SK-N-SH (cell line): Measurements from ENCODE around the gene NRG3. TPM values are rescaled to one million over a fixed set of nuclear protein-coding genes. Genes with fewer than 3 reads are reported as not detected.
A peak's percentile ranks its signal among the peaks of the same experiment; 100 is the strongest.

Experiments used
- CTCF ChIA-PET: fragments of 300-600, 350-600 bp; formaldehyde crosslinking; extraction: SDS; loops from one replicate; lab custom pipeline; 2021; lab: Yijun Ruan, JAX
- POLR2A ChIA-PET: fragments of 350-600 bp; sonication (Branson Sonifier 250); formaldehyde crosslinking; extraction: SDS; loops from one replicate; lab custom pipeline; 2020; ENCODE audit warnings: antibody characterized with exemption, inconsistent platforms; lab: Yijun Ruan, JAX
- DNase-seq: peaks from one replicate; pipeline ENCODE4 v3.0.0; 2012
- H2AFZ ChIP-seq: fragments of 200-600 bp; sonication (generic); 2 replicates; pipeline ENCODE4 v1.8.1; 2016; ENCODE audit warnings: antibody characterized with exemption, mild to moderate bottlenecking, low read depth
- H3F3A ChIP-seq: fragments of 200-600 bp; sonication (generic); replicated peaks from 2 replicates; pipeline ENCODE3; 2016; ENCODE audit warnings: antibody characterized with exemption, mild to moderate bottlenecking; ENCODE audit not compliant: insufficient read depth
- H3K27ac ChIP-seq, 2 experiments: fragments of 200-500 bp in 1 of 2; fragments of 200-600 bp in 1 of 2; sonication (Bioruptor generic) in 1 of 2; sonication (generic), shearing (Covaris generic) in 1 of 2; 2 replicates each; pipeline versions ENCODE4 v1.5.1 to v1.6.1; 2014 to 2016; ENCODE audit warnings: low read depth in 2 of 2, inconsistent platforms in 1 of 2, low read length in 1 of 2, mild to moderate bottlenecking in 1 of 2, mixed read lengths in 1 of 2
- H3K27me3 ChIP-seq: fragments of 200-600 bp; sonication (generic), shearing (Covaris generic); 2 replicates; pipeline ENCODE4 v1.6.1; 2016; ENCODE audit warnings: mixed run types; ENCODE audit not compliant: insufficient read depth
- H3K36me3 ChIP-seq, 2 experiments: fragments of 200-500 bp in 1 of 2; fragments of 200-600 bp in 1 of 2; sonication (Bioruptor generic) in 1 of 2; sonication (generic) in 1 of 2; replicated peaks in 1 of 2; 2 replicates each; pipeline versions ENCODE3 to v1.5.1; 2014 to 2016; ENCODE audit warnings: low read length in 1 of 2, mild to moderate bottlenecking in 1 of 2; ENCODE audit not compliant: insufficient read depth in 2 of 2, control insufficient read depth in 1 of 2
- H3K4me1 ChIP-seq, 2 experiments: fragments of 200-500 bp in 1 of 2; fragments of 200-600 bp in 1 of 2; sonication (Bioruptor generic) in 1 of 2; sonication (generic), shearing (Covaris generic) in 1 of 2; 2 replicates each; pipeline versions ENCODE4 v1.5.1 to v1.6.1; 2014 to 2016; ENCODE audit warnings: low read depth in 1 of 2, low read length in 1 of 2, mixed run types in 1 of 2; ENCODE audit not compliant: insufficient read depth in 2 of 2, control insufficient read depth in 1 of 2
- H3K4me2 ChIP-seq: fragments of 200-600 bp; sonication (generic), shearing (Covaris generic); 2 replicates; pipeline ENCODE4 v1.6.1; 2017; ENCODE audit warnings: mixed run types
- H3K4me3 ChIP-seq, 2 experiments: fragments of 200-500 bp in 1 of 2; fragments of 200-600 bp in 1 of 2; sonication (Bioruptor generic) in 1 of 2; sonication (generic), shearing (Covaris generic) in 1 of 2; 2 replicates each; pipeline versions ENCODE4 v1.5.1 to v1.8.1; 2014 to 2016; ENCODE audit warnings: low read depth in 2 of 2, inconsistent platforms in 1 of 2, low read length in 1 of 2, mild to moderate bottlenecking in 1 of 2, mixed read lengths in 1 of 2, moderate library complexity in 1 of 2
- H3K79me2 ChIP-seq: fragments of 200-600 bp; sonication (generic); 2 replicates; pipeline ENCODE4 v1.8.1; 2017; ENCODE audit warnings: mild to moderate bottlenecking; ENCODE audit not compliant: insufficient read depth
- H3K9ac ChIP-seq: fragments of 200-600 bp; sonication (generic); 2 replicates; pipeline ENCODE4 v1.6.1; 2017; ENCODE audit warnings: mixed run types
- H3K9me2 ChIP-seq: fragments of 200-600 bp; sonication (generic); 2 replicates; pipeline ENCODE4 v1.6.1; 2017; ENCODE audit warnings: mixed run types
- H3K9me3 ChIP-seq: fragments of 200-600 bp; sonication (generic); 2 replicates; pipeline ENCODE4 v1.6.1; 2017; ENCODE audit warnings: mixed run types, mild to moderate bottlenecking, moderate library complexity
- H4K20me1 ChIP-seq: fragments of 200-600 bp; sonication (generic); 2 replicates; pipeline ENCODE4 v1.6.1; 2017; ENCODE audit warnings: mild to moderate bottlenecking, mixed run types; ENCODE audit not compliant: insufficient read depth
- CHD2 ChIP-seq: fragments of 150-350 bp; IDR thresholded peaks from 2 replicates; pipeline ENCODE4 v1.6.1; 2018; ENCODE audit warnings: low read length; ENCODE audit not compliant: partially characterized antibody
- ELF1 ChIP-seq: IDR thresholded peaks from 2 replicates; pipeline ENCODE4 v1.4.0; 2012
- EP300 ChIP-seq, 2 experiments: IDR thresholded peaks; 2 replicates each; pipeline versions ENCODE4 v1.4.0 to v1.6.1; 2012; ENCODE audit warnings: borderline replicate concordance in 1 of 2, low read depth in 1 of 2, low read length in 1 of 2
- EZH2phosphoT487 ChIP-seq: fragments of 200-600 bp; sonication (generic); IDR thresholded peaks from 2 replicates; pipeline ENCODE4 v1.6.1; 2017; ENCODE audit warnings: low read depth, mixed run types, mild to moderate bottlenecking, antibody characterized with exemption, moderate library complexity, borderline replicate concordance
- GATA2 ChIP-seq: sonication (generic); formaldehyde crosslinking; IDR thresholded peaks from 2 replicates; pipeline ENCODE4 v1.5.0; 2020; ENCODE audit warnings: mild to moderate bottlenecking, missing genetic modification reagents
- MAX ChIP-seq: IDR thresholded peaks from 2 replicates; pipeline ENCODE4 v1.4.0; 2012; ENCODE audit warnings: low read depth
- RAD21 ChIP-seq: IDR thresholded peaks from 2 replicates; pipeline ENCODE4 v1.6.1; 2012; ENCODE audit warnings: mild to moderate bottlenecking, low read length
- RCOR1 ChIP-seq: fragments of 150-350 bp; IDR thresholded peaks from 2 replicates; pipeline ENCODE4 v1.6.1; 2017; ENCODE audit warnings: antibody characterized with exemption, low read length
- REST ChIP-seq: IDR thresholded peaks from 2 replicates; pipeline ENCODE4 v1.6.1; 2012; ENCODE audit warnings: mild to moderate bottlenecking, low read depth, low read length, moderate library complexity
- TCF12 ChIP-seq: IDR thresholded peaks from 2 replicates; pipeline ENCODE4 v1.4.0; 2012
- TEAD4 ChIP-seq: IDR thresholded peaks from 2 replicates; pipeline ENCODE4 v1.4.0; 2012; ENCODE audit warnings: mild to moderate bottlenecking, borderline replicate concordance; ENCODE audit not compliant: insufficient read depth
- USF2 ChIP-seq: fragments of 150-350 bp; IDR thresholded peaks from 2 replicates; pipeline ENCODE4 v1.6.1; 2017; ENCODE audit warnings: antibody characterized with exemption, low read length, low read depth, borderline replicate concordance
- YY1 ChIP-seq: IDR thresholded peaks from 2 replicates; pipeline ENCODE4 v1.4.0; 2012; ENCODE audit warnings: low read depth, mild to moderate bottlenecking
- whole genome bisulfite sequencing: methylation state at CpG from one replicate; pipeline ENCODE4 v1.1.6; 2017; ENCODE audit warnings: low lambda C conversion rate; 5-methylcytosine and 5-hydroxymethylcytosine counted together
- polyA plus RNA-seq, 3 experiments: library from polyadenylated mRNA; depleted of rRNA; stranded (reverse); fragments of >200 nt; gene quantifications; 2 replicates each; pipeline ENCODE4 v1.2.3, GENCODE V29; 2012

The NRG3 gene
- polyA plus RNA-seq, 1 of the 3 experiments (the other 2 are of a cell fraction) = 0.03 TPM

- peak overlapping the region in 1 of 2 experiments; percentile 16; a peak in 1 of 4 replicates for H3K27ac ChIP-seq
- H3F3A ChIP-seq = no peaks in the 10 kb centered on the region
- H3K79me2 ChIP-seq = no peaks in the 10 kb centered on the region
- no peaks in the 10 kb centered on the region for H3K9me3 ChIP-seq
- peak; percentile 45 for DNase-seq
- POLR2A ChIA-PET = no interaction called here
- H3K4me2 ChIP-seq = no peak overlapping the region
- peaks cover 0 to 16% of the 10 kb centered on the region in 2 experiments; a peak in 2 of 4 replicates for H3K4me1 ChIP-seq
- no peaks in the 10 kb centered on the region for H4K20me1 ChIP-seq
- TF ChIP-seq REST (no peak), MAX (no peak), RAD21 (peak; percentile 2; the same call in 1 of the 2 replicates), EZH2phosphoT487 (no peak), TCF12 (peak; percentile 5; the same call in 1 of the 2 replicates), CHD2 (peak; percentile 56), EP300 (IDR thresholded peaks at IDR 0.05; ENCODE audit: borderline replicate concordance in 1 of 2, low read depth in 1 of 2, low read length in 1 of 2) (peak in 1 of 2 experiments; percentile 69; a peak in 1 of 4 replicates), USF2 (no peak), GATA2 (CRISPR knock-in tag) (peak; percentile 78), RCOR1 (peak; percentile 87)
- no peaks in the 10 kb centered on the region for H3K27me3 ChIP-seq
- no peaks in the 10 kb centered on the region for H3K36me3 ChIP-seq
- CTCF ChIA-PET = interaction anchor here (1.2 kb wide), 1 partner anchor 12 kb away, joined by 3 read pairs; no protein-coding TSS in a partner anchor
- H2AFZ ChIP-seq = 0 out of 2 replicates have a peak overlapping the region, but pooled peaks have one; percentile 57
- WGBS = 34% methylated on average over 4 of the region's 4 CpGs
- no peaks in the 10 kb centered on the region for H3K9me2 ChIP-seq
- H3K4me3 ChIP-seq = no peak overlapping the region
- no peak overlapping the region for H3K9ac ChIP-seq
Observed at GRCh38 chr10:82683945-82684344, 809.0 kb downstream of the NRG3 start.

GRCh38 chr10:82685087-82685486, 810.1 kb downstream of the NRG3 start:
- Histone ChIP-seq H3K4me1 (peaks cover 0 to 16% of the 10 kb centered on the region in 2 experiments; a peak in 2 of 4 replicates), H3K79me2 (no peaks in the 10 kb centered on the region), H3K4me3 (no peak overlapping the region), H3K9me2 (no peaks in the 10 kb centered on the region), H3K9ac (no peak overlapping the region), H3K27ac (no peak overlapping the region), H3K27me3 (no peaks in the 10 kb centered on the region), H3K36me3 (no peaks in the 10 kb centered on the region), H3F3A (no peaks in the 10 kb centered on the region), H3K4me2 (no peak overlapping the region), H3K9me3 (no peaks in the 10 kb centered on the region), H2AFZ (no peak overlapping the region), H4K20me1 (no peaks in the 10 kb centered on the region)
- ChIA-PET POLR2A (no interaction called here), CTCF (interaction anchor here (0.9 kb wide), 1 partner anchor 112 kb away, joined by 4 read pairs; no protein-coding TSS in a partner anchor)
- no peak for DNase-seq
- TF ChIP-seq TEAD4 (no peak), ELF1 (no peak), RCOR1 (no peak), YY1 (no peak)
- WGBS = 44% methylated on average over 2 of the region's 2 CpGs
